HEK293 (cell line): ENCODE measurements around the gene ACACB.

Source experiments
- CTCF ChIA-PET: fragments of 350-600 bp; formaldehyde crosslinking; extraction: SDS; loops from one replicate; lab custom pipeline; 2021; ENCODE audit warnings: antibody characterized with exemption; lab: Yijun Ruan, JAX
- POLR2A ChIA-PET: fragments of 300-600 bp; formaldehyde crosslinking; extraction: SDS; loops from one replicate; lab custom pipeline; 2020; ENCODE audit warnings: antibody characterized with exemption, inconsistent platforms; lab: Yijun Ruan, JAX
- H3K27ac ChIP-seq: fragments of 200-500 bp; sonication (Bioruptor generic); 2 replicates; pipeline ENCODE4 v1.5.1; 2014; ENCODE audit warnings: low read depth, low read length, control low read depth, inconsistent platforms; ENCODE audit errors: extremely low read depth
- H3K36me3 ChIP-seq, 2 experiments: fragments of 200-500 bp in 1 of 2; sonication (Bioruptor generic) in 1 of 2; 1 replicate in 1 of 2; 2 replicates in 1 of 2; pipeline ENCODE4 v1.5.1; 2014 to 2017; ENCODE audit warnings: inconsistent platforms in 2 of 2, low read length in 2 of 2; ENCODE audit not compliant: control insufficient read depth in 2 of 2, insufficient read depth in 1 of 2
- H3K4me1 ChIP-seq: fragments of 200-500 bp; sonication (Bioruptor generic); 2 replicates; pipeline ENCODE4 v1.5.1; 2014; ENCODE audit warnings: mild to moderate bottlenecking, low read length, inconsistent platforms; ENCODE audit not compliant: control insufficient read depth, insufficient read depth
- H3K4me3 ChIP-seq: 2 replicates; pipeline ENCODE4 v1.5.1; 2011; ENCODE audit warnings: low read depth, mild to moderate bottlenecking, control low read depth, low read length, moderate library complexity
- H3K9me3 ChIP-seq: fragments of 200-500 bp; sonication (Bioruptor generic); 2 replicates; pipeline ENCODE4 v1.5.1; 2014; ENCODE audit warnings: low read depth, low read length, inconsistent platforms; ENCODE audit not compliant: control insufficient read depth, insufficient read depth
- FEZF1 ChIP-seq: fragments of 450-650 bp; formaldehyde crosslinking; IDR thresholded peaks from 2 replicates; pipeline ENCODE4 v1.5.1; 2016; ENCODE audit warnings: missing biosample characterization, missing genetic modification characterization
- GFI1B ChIP-seq: fragments of 450-650 bp; formaldehyde crosslinking; IDR thresholded peaks from 2 replicates; pipeline ENCODE4 v1.5.1; 2016; ENCODE audit warnings: missing biosample characterization, missing genetic modification characterization
- GLIS1 ChIP-seq: fragments of 450-650 bp; formaldehyde crosslinking; IDR thresholded peaks from 2 replicates; pipeline ENCODE4 v1.5.1; 2016; ENCODE audit warnings: missing biosample characterization, missing genetic modification characterization
- HIC1 ChIP-seq: fragments of 450-650 bp; formaldehyde crosslinking; IDR thresholded peaks from 2 replicates; pipeline ENCODE4 v1.5.1; 2016; ENCODE audit warnings: missing biosample characterization, missing genetic modification characterization
- IKZF3 ChIP-seq: fragments of 450-650 bp; IDR thresholded peaks from 2 replicates; pipeline ENCODE4 v1.5.0; 2018; ENCODE audit warnings: missing biosample characterization, mild to moderate bottlenecking, missing genetic modification characterization, moderate library complexity
- MYNN ChIP-seq: fragments of 450-650 bp; formaldehyde crosslinking; IDR thresholded peaks from 2 replicates; pipeline ENCODE4 v1.5.1; 2016; ENCODE audit warnings: missing biosample characterization, missing genetic modification characterization, borderline replicate concordance
- OSR2 ChIP-seq: fragments of 450-650 bp; formaldehyde crosslinking; IDR thresholded peaks from 2 replicates; pipeline ENCODE4 v1.5.1; 2016; ENCODE audit warnings: missing biosample characterization, missing genetic modification characterization
- REPIN1 ChIP-seq: fragments of 450-650 bp; formaldehyde crosslinking; IDR thresholded peaks from 2 replicates; pipeline ENCODE4 v1.5.1; 2017; ENCODE audit warnings: missing biosample characterization, missing genetic modification characterization, low read depth
- ZNF311 ChIP-seq: fragments of 450-650 bp; formaldehyde crosslinking; IDR thresholded peaks from 2 replicates; pipeline ENCODE4 v1.5.1; 2017; ENCODE audit warnings: missing biosample characterization, missing genetic modification characterization, borderline replicate concordance
- ZNF398 ChIP-seq: fragments of 450-650 bp; formaldehyde crosslinking; IDR thresholded peaks from 2 replicates; pipeline ENCODE4 v1.5.1; 2017; ENCODE audit warnings: missing biosample characterization, missing genetic modification characterization
- ZNF404 ChIP-seq: fragments of 450-650 bp; formaldehyde crosslinking; IDR thresholded peaks from 2 replicates; pipeline ENCODE4 v1.5.1; 2017; ENCODE audit warnings: missing biosample characterization, missing genetic modification characterization
- ZNF555 ChIP-seq: fragments of 450-650 bp; formaldehyde crosslinking; conservative IDR thresholded peaks from 2 replicates; pipeline ENCODE4 v1.5.1; 2017; ENCODE audit warnings: missing biosample characterization, mild to moderate bottlenecking, missing genetic modification characterization, inconsistent platforms
- ZNF596 ChIP-seq: fragments of 450-650 bp; IDR thresholded peaks from 2 replicates; pipeline ENCODE4 v1.5.0; 2018; ENCODE audit warnings: missing biosample characterization, mild to moderate bottlenecking, missing genetic modification characterization, moderate library complexity
- TF ChIP-seq, protein P1 (sequence below): fragments of 450-650 bp; formaldehyde crosslinking; optimal IDR thresholded peaks from 2 replicates; pipeline ENCODE3; 2016; ENCODE audit warnings: missing biosample characterization, mild to moderate bottlenecking, missing genetic modification characterization
- TF ChIP-seq, protein P2 (sequence below): fragments of 450-650 bp; formaldehyde crosslinking; IDR thresholded peaks from 2 replicates; pipeline ENCODE4 v1.5.1; 2017; ENCODE audit warnings: missing biosample characterization, missing genetic modification characterization
- TF ChIP-seq, protein P3 (sequence below): fragments of 450-650 bp; formaldehyde crosslinking; IDR thresholded peaks from 2 replicates; pipeline ENCODE4 v1.5.1; 2016; ENCODE audit warnings: missing biosample characterization, missing genetic modification characterization

ACACB gene

GRCh38 chr12:109189291-109189690 is 72.9 kb downstream of the ACACB start:
- H3K4me3 ChIP-seq: no peak overlapping the region
- H3K4me1 ChIP-seq: no peaks in the 10 kb centered on the region
- POLR2A ChIA-PET: interaction anchor here (0.6 kb wide), 1 partner anchor 34 kb away, joined by 6 read pairs; no protein-coding TSS in a partner anchor
- TF ChIP-seq ZNF555 (tag by site-specific recombination) (no peak), IKZF3 (tag by site-specific recombination) (no peak), ZNF398 (tag by site-specific recombination) (no peak), OSR2 (tag by site-specific recombination) (no peak), GFI1B (tag by site-specific recombination) (no peak)
- TF ChIP-seq, protein P1, sequence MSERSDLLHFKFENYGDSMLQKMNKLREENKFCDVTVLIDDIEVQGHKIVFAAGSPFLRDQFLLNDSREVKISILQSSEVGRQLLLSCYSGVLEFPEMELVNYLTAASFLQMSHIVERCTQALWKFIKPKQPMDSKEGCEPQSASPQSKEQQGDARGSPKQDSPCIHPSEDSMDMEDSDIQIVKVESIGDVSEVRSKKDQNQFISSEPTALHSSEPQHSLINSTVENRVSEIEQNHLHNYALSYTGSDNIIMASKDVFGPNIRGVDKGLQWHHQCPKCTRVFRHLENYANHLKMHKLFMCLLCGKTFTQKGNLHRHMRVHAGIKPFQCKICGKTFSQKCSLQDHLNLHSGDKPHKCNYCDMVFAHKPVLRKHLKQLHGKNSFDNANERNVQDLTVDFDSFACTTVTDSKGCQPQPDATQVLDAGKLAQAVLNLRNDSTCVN (tag by site-specific recombination): no peak
- no peak overlapping the region for H3K27ac ChIP-seq
- H3K36me3 ChIP-seq: peaks cover 5 to 30% of the 10 kb centered on the region in 2 experiments
- CTCF ChIA-PET: no interaction called here
- no peaks in the 10 kb centered on the region for H3K9me3 ChIP-seq

DNA sequence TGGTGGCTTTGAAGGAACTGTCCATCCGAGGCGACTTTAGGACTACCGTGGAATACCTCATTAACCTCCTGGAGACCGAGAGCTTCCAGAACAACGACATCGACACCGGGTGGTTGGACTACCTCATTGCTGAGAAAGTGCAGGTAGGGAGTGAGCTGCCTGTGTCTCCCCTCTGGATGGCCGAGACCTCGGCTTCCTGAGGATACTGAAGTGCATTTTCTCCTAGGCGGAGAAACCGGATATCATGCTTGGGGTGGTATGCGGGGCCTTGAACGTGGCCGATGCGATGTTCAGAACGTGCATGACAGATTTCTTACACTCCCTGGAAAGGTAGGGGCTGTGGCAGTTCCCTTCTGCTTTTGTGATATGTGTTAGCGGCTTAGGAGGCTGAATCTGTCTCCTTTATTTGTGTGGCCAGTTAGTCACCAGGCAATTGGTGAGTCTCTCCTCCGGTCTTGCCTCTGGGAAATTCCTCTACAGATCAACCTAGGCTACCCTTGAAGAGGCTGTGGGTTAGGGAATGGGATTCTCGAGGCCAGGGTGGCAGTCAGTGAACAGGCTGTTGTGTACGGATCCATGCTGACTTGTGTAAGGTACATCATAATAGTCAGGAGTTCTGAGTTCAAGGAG is 75.3 kb downstream of the ACACB start:
- TF ChIP-seq MYNN (tag by site-specific recombination) (no peak), REPIN1 (tag by site-specific recombination) (no peak), GLIS1 (tag by site-specific recombination) (no peak), HIC1 (tag by site-specific recombination) (no peak), ZNF404 (tag by site-specific recombination) (no peak), FEZF1 (tag by site-specific recombination) (no peak), ZNF311 (tag by site-specific recombination) (no peak), ZNF596 (no peak)
- TF ChIP-seq, protein P2, sequence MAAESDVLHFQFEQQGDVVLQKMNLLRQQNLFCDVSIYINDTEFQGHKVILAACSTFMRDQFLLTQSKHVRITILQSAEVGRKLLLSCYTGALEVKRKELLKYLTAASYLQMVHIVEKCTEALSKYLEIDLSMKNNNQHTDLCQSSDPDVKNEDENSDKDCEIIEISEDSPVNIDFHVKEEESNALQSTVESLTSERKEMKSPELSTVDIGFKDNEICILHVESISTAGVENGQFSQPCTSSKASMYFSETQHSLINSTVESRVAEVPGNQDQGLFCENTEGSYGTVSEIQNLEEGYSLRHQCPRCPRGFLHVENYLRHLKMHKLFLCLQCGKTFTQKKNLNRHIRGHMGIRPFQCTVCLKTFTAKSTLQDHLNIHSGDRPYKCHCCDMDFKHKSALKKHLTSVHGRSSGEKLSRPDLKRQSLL (tag by site-specific recombination): no peak
- TF ChIP-seq, protein P3, sequence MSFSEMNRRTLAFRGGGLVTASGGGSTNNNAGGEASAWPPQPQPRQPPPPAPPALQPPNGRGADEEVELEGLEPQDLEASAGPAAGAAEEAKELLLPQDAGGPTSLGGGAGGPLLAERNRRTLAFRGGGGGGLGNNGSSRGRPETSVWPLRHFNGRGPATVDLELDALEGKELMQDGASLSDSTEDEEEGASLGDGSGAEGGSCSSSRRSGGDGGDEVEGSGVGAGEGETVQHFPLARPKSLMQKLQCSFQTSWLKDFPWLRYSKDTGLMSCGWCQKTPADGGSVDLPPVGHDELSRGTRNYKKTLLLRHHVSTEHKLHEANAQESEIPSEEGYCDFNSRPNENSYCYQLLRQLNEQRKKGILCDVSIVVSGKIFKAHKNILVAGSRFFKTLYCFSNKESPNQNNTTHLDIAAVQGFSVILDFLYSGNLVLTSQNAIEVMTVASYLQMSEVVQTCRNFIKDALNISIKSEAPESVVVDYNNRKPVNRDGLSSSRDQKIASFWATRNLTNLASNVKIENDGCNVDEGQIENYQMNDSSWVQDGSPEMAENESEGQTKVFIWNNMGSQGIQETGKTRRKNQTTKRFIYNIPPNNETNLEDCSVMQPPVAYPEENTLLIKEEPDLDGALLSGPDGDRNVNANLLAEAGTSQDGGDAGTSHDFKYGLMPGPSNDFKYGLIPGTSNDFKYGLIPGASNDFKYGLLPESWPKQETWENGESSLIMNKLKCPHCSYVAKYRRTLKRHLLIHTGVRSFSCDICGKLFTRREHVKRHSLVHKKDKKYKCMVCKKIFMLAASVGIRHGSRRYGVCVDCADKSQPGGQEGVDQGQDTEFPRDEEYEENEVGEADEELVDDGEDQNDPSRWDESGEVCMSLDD: no peak
- no peaks in the 10 kb centered on the region for H3K4me1 ChIP-seq
- no peak overlapping the region for H3K4me3 ChIP-seq
- ChIA-PET POLR2A (no interaction called here), CTCF (no interaction called here)
- no peak overlapping the region for H3K27ac ChIP-seq
- H3K36me3 ChIP-seq: peaks cover 3 to 38% of the 10 kb centered on the region in 2 experiments
- H3K9me3 ChIP-seq: no peaks in the 10 kb centered on the region
